ENCODE data around the gene MAPK1IP1L. TPM values are rescaled to one million over a fixed set of nuclear protein-coding genes. Genes with fewer than 3 reads are reported as not detected.
"Not testable (repeated sequence)": the region's sequence is repeated elsewhere in the genome, so short reads cannot be mapped to it uniquely, and the experiment has no call there.

Gene MAPK1IP1L
- total RNA-seq, 1 donor: 54.4 TPM

- no peak for DNase-seq (ENCODE audit: low read depth in 2 of 3, low spot score in 2 of 3)
Observed at GRCh38 chr14:55053500-55053899, 2.1 kb downstream of the MAPK1IP1L start.

DNA sequence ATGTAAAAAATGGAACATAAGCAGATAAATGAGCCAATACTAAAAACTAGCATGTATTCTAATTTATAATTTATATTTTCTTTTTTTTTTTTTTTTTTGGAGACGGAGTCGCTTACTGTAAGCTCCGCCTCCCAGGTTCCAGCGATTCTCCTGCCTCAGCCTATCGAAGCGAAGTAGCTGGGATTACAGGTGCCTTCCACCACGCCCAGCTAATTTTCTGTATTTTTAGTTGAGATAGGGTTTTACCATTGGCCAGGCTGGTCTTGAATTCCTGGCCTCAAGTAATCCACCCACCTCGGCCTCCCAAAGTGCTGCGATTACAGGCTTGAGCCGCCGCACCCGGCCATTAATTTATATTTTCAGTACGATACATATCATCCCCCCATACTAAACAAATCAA is 2.7 kb downstream of the MAPK1IP1L start:
- DNase-seq (ENCODE audit: low read depth in 2 of 3, low spot score in 2 of 3): no peak

DNA sequence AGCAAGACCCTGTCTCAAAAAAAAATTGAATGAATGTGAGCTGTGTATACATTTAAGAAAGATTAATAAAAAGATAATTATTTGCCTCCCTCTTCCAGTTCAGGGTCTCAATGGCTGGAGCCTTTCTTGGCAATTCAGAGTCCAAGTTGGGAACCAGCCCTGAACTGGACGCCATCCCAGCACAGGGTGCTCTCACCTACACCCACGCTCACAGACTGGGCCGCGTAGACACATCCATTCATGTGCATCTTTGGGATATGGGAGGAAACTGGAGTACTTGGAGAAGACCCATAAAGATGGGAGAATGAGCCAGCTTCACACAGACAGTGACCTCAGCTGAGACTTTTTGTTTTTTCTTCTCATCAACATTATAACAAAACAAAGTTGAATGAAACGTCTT is 6.5 kb downstream of the MAPK1IP1L start:
- DNase-seq (ENCODE audit: low read depth in 2 of 3, low spot score in 2 of 3): no peak

DNA sequence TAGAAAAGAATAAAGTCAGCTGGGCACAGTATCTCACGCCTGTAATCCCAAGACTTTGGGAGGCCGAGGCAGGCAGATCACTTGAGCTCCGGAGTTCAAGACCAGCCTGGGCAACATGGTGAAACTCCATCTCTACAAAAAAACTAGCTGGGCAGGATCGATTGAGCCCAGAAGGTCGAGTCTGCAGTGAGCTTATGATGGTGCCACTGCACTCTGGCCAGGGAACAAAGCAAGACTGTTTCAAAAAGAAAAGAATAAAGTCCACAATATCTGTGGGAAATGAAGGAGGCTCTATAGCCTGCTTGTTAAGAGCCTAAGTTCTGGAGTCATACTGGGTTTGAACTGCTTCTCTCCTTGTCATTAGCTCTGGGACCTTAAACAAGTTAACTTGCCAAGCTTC is 7.9 kb downstream of the MAPK1IP1L start:
- DNase-seq (ENCODE audit: low read depth in 2 of 3, low spot score in 2 of 3): no peak

DNA sequence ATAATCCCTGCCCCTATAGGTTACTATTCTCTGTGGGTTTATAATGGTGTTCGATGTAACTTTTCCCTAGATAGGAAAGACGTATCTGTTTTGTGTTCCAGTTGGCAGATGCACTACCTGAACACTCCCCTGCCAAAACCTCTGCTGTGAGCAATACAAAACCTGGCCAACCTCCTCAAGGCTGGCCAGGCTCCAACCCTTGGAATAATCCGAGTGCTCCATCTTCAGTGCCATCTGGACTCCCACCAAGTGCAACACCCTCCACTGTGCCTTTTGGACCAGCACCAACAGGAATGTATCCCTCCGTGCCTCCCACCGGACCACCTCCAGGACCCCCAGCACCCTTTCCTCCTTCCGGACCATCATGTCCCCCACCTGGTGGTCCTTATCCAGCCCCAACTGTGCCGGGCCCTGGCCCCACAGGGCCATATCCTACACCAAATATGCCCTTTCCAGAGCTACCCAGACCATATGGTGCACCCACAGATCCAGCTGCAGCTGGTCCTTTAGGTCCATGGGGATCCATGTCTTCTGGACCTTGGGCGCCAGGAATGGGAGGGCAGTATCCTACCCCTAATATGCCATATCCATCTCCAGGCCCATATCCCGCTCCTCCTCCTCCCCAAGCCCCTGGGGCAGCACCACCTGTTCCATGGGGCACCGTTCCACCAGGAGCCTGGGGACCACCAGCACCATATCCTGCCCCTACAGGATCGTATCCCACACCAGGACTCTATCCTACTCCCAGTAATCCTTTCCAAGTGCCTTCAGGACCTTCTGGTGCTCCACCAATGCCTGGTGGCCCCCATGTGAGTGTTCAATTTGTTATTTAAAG is 11.3 kb downstream of the MAPK1IP1L start:
- no peak for DNase-seq (ENCODE audit: low read depth in 2 of 3, low spot score in 2 of 3)

- DNase-seq (ENCODE audit: low read depth in 2 of 3, low spot score in 2 of 3): not testable (repeated sequence)
Observed at GRCh38 chr14:55064896-55065295, 13.4 kb downstream of the MAPK1IP1L start.

DNA sequence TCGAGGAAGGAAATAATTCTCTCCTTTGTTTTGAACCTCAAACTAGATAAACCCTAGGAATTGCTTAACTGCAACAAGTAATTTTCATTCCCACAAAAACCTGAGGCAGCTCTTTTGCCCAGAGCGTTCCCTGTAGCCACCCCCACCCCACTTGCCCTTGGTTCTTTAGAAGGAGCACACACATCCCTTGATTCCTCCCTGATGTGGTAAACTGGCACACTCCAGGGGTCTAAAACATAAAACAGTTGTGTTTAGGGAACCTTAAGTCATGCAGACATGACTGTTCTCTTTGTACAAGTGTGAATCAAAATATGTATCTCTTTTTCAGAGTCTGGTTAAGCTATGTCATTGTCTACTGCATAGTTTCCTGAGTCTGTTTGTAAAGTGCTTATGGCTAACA is 14.0 kb downstream of the MAPK1IP1L start:
- DNase-seq (ENCODE audit: low read depth in 2 of 3, low spot score in 2 of 3): no peak

DNA sequence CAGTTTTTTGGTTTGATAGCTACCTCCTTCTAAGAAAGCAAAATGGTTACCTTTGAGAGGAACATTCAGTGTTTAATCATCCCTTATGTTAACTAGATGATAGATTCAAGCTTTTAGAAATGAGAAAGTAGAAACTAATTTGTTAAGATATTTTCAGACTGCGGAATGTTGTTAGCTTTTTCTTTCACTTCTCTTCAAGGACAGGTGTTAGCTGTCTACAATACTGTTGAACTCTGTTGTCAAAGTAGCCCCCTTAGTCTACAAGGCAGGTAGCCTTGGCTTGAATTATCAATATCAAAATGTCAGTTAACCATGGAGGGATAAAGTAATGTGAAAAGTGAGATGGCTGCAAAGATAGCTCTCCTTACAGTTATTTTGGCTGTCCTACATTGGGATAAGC is 14.8 kb downstream of the MAPK1IP1L start:
- no peak for DNase-seq (ENCODE audit: low read depth in 2 of 3, low spot score in 2 of 3)

DNA sequence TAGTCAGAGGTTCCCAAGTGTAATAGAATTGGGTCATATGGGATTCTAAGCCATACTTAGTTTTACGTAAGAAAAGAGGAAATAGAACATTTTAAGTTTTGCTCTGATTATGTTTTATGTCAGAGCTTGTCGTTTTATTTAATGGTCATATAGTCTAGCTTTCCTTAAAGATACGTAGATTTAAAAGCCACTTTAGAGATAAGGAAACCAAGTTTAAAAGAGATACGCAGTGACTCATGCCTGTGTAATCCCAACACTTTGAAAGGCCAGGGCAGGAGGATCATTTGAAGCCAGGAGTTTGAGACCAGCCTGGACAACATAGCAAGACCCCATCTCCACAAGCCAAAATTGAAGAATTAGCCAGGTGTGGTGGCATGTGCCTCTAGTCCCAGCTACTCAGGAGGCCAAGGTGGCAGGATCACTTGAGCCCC is 19.5 kb downstream of the MAPK1IP1L start:
- DNase-seq (ENCODE audit: low read depth in 2 of 3, low spot score in 2 of 3): no peak

DNA sequence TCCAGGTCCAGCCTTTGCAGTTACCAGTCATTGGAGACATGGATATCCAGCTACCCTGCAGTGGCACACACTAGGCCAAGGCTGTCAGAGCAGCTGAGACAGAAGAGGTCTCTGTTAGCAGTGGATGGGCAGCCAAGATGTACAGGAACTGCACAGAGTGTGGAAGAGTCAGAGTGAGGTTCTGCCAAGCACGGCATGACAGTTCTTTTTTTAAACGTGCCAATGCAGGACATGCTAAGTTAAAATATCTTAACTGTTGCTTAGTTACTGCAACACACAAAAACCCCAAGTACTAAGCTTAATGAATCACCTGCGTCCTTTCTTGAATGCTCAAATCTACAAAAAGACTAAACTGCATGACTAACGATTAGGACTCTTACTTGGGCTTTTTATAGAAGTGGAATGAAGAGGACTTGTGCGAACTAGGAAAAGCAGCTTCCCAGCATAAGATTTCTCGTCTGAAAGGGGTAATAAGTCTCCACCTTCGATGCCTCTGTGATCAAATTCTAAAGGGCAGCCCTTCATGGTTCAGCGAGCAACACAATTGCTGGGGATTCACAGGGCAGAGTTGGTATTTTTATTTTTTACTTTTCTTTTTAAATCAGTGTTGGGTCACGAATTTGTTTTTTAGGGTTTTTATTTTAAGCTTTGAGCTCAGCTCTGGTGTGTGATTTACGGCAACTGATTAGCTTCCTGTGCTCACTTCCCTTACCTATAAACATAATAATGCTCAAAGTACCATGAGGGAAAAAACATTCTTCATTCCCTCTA is 20.6 kb downstream of the MAPK1IP1L start:
- DNase-seq (ENCODE audit: low read depth in 2 of 3, low spot score in 2 of 3): peak in 2 of 3 donors; percentile 63 to 66

DNA sequence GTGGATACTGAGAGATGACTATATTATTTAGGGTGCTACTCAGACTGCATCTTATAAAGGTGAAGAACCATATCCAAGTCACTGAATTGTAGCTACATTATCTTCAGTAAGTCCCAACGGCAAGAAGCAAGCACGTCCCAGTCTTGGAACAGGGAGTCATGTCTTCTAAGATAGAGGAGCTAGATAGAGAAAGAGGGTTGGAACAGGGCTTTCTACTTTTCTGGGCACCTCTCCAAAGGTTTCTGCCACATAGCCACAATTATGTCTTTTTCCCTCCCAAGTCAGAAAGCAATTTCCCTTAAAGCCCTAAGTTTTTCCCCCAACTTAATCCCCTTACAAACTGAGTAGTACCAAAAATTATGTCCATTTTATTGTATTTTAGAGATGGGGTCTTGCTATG is 22.4 kb downstream of the MAPK1IP1L start:
- no peak for DNase-seq (ENCODE audit: low read depth in 2 of 3, low spot score in 2 of 3)

DNA sequence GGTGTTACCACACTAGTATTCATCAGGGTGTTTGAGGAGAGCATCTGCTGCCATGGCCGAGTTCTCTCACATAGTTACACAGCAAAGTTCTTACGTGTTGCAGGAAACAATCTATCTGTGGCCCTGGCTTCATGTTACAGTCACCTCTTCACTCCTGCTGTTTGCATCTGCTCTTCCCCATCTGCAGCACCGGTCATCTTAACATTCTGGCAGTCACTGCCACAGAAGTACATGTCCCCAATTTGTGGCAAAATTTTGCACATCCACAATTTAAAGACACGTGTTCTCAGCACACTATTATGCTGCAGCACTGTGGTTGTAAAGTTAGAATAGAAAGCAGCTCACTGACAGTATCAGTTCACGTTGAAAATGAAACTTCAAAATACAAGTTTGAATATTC is 23.2 kb downstream of the MAPK1IP1L start:
- DNase-seq (ENCODE audit: low read depth in 2 of 3, low spot score in 2 of 3): no peak

GRCh38 chr14:55075628-55076175 is 24.3 kb downstream of the MAPK1IP1L start:
- DNase-seq (ENCODE audit: low read depth in 2 of 3, low spot score in 2 of 3): no peak

DNA sequence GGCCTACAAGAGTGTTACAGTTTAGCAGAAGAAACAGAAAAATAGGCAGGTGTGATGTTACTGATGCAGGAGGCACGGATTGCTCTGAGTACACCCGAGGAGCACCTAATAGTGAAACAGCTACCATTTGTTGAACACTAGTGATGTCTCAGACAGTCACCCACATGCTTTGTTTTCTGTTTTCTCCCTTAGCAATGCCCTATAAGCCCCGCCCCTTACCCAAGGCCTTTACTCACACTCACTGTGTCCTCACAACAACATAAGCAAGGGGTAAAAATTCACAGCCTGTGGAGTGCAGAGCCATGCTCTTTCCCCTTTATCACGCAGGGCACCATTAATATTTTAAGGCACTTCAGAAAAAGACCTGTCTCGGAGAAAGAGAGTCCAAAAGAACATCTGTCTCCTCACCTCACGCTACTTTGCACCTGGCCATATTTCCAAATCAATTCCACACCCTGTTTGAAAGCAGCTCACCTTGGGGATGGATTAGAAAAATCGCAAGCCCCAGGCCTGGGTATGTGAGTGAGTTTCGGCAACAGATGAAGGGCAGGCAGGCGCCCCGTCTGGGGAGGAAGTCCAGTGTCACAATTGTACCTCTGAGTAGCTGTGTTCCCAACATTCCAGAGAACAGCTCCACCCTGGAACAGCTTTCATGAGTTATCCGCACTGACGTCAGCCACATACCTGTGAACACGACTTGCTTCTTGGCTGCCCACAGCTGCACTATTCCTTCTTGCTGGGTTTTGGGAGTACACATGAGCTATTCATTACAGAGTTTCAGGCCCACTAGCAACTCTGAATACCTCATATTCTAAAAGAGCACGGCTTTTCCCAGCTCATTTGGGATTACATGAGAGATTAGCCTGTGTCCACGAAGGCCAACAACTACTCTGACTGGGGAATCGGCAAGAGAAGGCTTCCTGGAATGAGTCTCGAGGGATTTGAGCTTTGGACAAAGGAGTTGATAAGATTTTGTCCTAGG is 26.0 kb downstream of the MAPK1IP1L start:
- no peak for DNase-seq (ENCODE audit: low read depth in 2 of 3, low spot score in 2 of 3)

GRCh38 chr14:55079961-55080360 is 28.5 kb downstream of the MAPK1IP1L start:
- not testable (repeated sequence) for DNase-seq (ENCODE audit: low read depth in 2 of 3, low spot score in 2 of 3)

- DNase-seq (ENCODE audit: low read depth in 2 of 3, low spot score in 2 of 3): no peak
Observed at GRCh38 chr14:55084401-55085059, 33.1 kb downstream of the MAPK1IP1L start.

GRCh38 chr14:55085060-55085660 is 33.7 kb downstream of the MAPK1IP1L start:
- no peak for DNase-seq (ENCODE audit: low read depth in 2 of 3, low spot score in 2 of 3)

DNA sequence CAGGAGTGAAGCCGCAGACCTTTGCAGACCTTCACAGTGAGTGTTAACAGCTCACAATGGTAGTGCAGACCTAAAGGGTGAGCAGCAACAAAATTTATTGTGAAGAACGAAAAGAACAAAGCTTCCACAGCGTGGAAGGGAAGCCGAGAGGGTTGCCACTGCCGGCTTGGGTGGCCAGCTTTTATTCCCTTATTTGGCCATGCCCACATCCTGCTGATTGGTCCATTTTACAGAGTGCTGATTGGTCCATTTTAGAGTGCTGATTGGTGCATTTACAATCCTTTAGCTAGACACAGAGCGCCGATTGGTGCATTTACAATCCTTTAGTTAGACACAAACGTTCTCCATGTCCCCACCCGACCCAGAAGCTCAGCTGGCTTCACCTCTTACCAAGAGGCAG is 35.5 kb downstream of the MAPK1IP1L start:
- DNase-seq (ENCODE audit: low read depth in 2 of 3, low spot score in 2 of 3): no peak

GRCh38 chr14:55088356-55088755 is 36.9 kb downstream of the MAPK1IP1L start:
- no peak for DNase-seq (ENCODE audit: low read depth in 2 of 3, low spot score in 2 of 3)

GRCh38 chr14:55092341-55092740 is 40.9 kb downstream of the MAPK1IP1L start:
- no peak for DNase-seq (ENCODE audit: low read depth in 2 of 3, low spot score in 2 of 3)

Measured in hematopoietic multipotent progenitor cell (in vitro differentiated cells).